Trophoblast cell (in vitro differentiated cells and primary cell): Measurements from ENCODE around the gene SPAG16.
A peak's percentile ranks its signal among the peaks of the same experiment; 100 is the strongest.

Experiments
- DNase-seq, 2 donors: peaks; one replicate each; pipeline ENCODE4 v3.0.0-alpha.2; 2016
- H2AFZ ChIP-seq: 2 replicates; pipeline ENCODE4 v1.6.1; 2013; ENCODE audit warnings: low read length, moderate library complexity, mild to moderate bottlenecking; ENCODE audit not compliant: insufficient read depth, poor library complexity
- H2AK5ac ChIP-seq: 2 replicates; pipeline ENCODE4 v1.6.1; 2013; ENCODE audit warnings: mild to moderate bottlenecking, low read length
- H2BK120ac ChIP-seq: 2 replicates; pipeline ENCODE4 v1.6.1; 2013; ENCODE audit warnings: low read length, mild to moderate bottlenecking, moderate library complexity; ENCODE audit not compliant: insufficient read depth, poor library complexity
- H2BK12ac ChIP-seq: 2 replicates; pipeline ENCODE4 v1.6.1; 2013; ENCODE audit warnings: mild to moderate bottlenecking, low read length, moderate library complexity
- H2BK5ac ChIP-seq: 2 replicates; pipeline ENCODE4 v1.6.1; 2013; ENCODE audit warnings: low read length, low read depth, moderate library complexity, mild to moderate bottlenecking; ENCODE audit not compliant: poor library complexity
- H3K14ac ChIP-seq: 2 replicates; pipeline ENCODE4 v1.6.1; 2013; ENCODE audit warnings: mild to moderate bottlenecking, low read length
- H3K18ac ChIP-seq: 2 replicates; pipeline ENCODE4 v1.6.1; 2013; ENCODE audit warnings: mild to moderate bottlenecking, low read length
- H3K23ac ChIP-seq: 2 replicates; pipeline ENCODE4 v1.6.1; 2013; ENCODE audit warnings: low read length
- H3K27ac ChIP-seq: 2 replicates; pipeline ENCODE4 v1.5.1; 2013; ENCODE audit warnings: low read depth, mild to moderate bottlenecking, inconsistent platforms, low read length, moderate library complexity
- H3K27me3 ChIP-seq: 2 replicates; pipeline ENCODE4 v1.6.1; 2013; ENCODE audit warnings: inconsistent platforms, mild to moderate bottlenecking, low read length, moderate library complexity; ENCODE audit not compliant: insufficient read depth
- H3K36me3 ChIP-seq, 2 experiments: 1 replicate in 1 of 2; 2 replicates in 1 of 2; pipeline ENCODE4 v1.6.1; 2013; ENCODE audit warnings: low read length in 2 of 2, mild to moderate bottlenecking in 2 of 2, moderate library complexity in 1 of 2; ENCODE audit not compliant: insufficient read depth in 2 of 2, control insufficient read depth in 1 of 2
- H3K4ac ChIP-seq: 2 replicates; pipeline ENCODE4 v1.6.1; 2013; ENCODE audit warnings: low read depth, mild to moderate bottlenecking, low read length, moderate library complexity
- H3K4me1 ChIP-seq, 2 experiments: 1 replicate in 1 of 2; 2 replicates in 1 of 2; pipeline ENCODE4 v1.6.1; 2013; ENCODE audit warnings: low read length in 2 of 2, mild to moderate bottlenecking in 2 of 2, moderate library complexity in 1 of 2; ENCODE audit not compliant: insufficient read depth in 2 of 2, control insufficient read depth in 1 of 2
- H3K4me2 ChIP-seq: 2 replicates; pipeline ENCODE4 v1.6.1; 2013; ENCODE audit warnings: inconsistent platforms, mild to moderate bottlenecking, low read length, moderate library complexity
- H3K4me3 ChIP-seq: 2 replicates; pipeline ENCODE4 v1.5.1; 2013; ENCODE audit warnings: mild to moderate bottlenecking, low read depth, low read length, inconsistent platforms
- H3K79me1 ChIP-seq: one replicate; pipeline ENCODE4 v1.6.1; 2013; ENCODE audit warnings: low read length
- H3K79me2 ChIP-seq: 2 replicates; pipeline ENCODE4 v1.6.1; 2013; ENCODE audit warnings: low read length, mild to moderate bottlenecking; ENCODE audit not compliant: control insufficient read depth, insufficient read depth, poor library complexity
- H3K9ac ChIP-seq: 2 replicates; pipeline ENCODE4 v1.6.1; 2013; ENCODE audit warnings: mild to moderate bottlenecking, low read length
- H3K9me3 ChIP-seq: 2 replicates; pipeline ENCODE4 v1.6.1; 2013; ENCODE audit warnings: low read depth, mild to moderate bottlenecking, control low read depth, inconsistent platforms, low read length; ENCODE audit not compliant: insufficient read depth
- H4K12ac ChIP-seq: 2 replicates; pipeline ENCODE4 v1.6.1; 2013; ENCODE audit warnings: low read depth, mild to moderate bottlenecking, low read length, moderate library complexity
- H4K8ac ChIP-seq: 2 replicates; pipeline ENCODE4 v1.6.1; 2013; ENCODE audit warnings: low read depth, mild to moderate bottlenecking, low read length, moderate library complexity
- H4K91ac ChIP-seq: one replicate; pipeline ENCODE4 v1.6.1; 2013; ENCODE audit warnings: low read depth, mild to moderate bottlenecking, low read length, moderate library complexity
- WGBS: extraction: QIAGEN DNeasy Blood & Tissue Kit; methylation state at CpG from one replicate; pipeline ENCODE4 v1.1.7; 2013; ENCODE audit warnings: missing lambda C conversion rate; ENCODE audit not compliant: insufficient read length, insufficient coverage; ENCODE audit errors: extremely low coverage; 5-methylcytosine and 5-hydroxymethylcytosine counted together

The SPAG16 gene

GRCh38 chr2:214310319-214310718 lies 1026.1 kb downstream of the SPAG16 start:
- Histone ChIP-seq H3K79me1 (no peaks in the 10 kb centered on the region), H4K91ac (no peak overlapping the region), H3K79me2 (no peaks in the 10 kb centered on the region), H3K36me3 (no peaks in the 10 kb centered on the region), H3K27ac (no peak overlapping the region), H2AK5ac (no peak overlapping the region), H2AFZ (no peak overlapping the region), H2BK12ac (no peak overlapping the region), H2BK5ac (no peak overlapping the region), H3K27me3 (no peaks in the 10 kb centered on the region), H3K18ac (no peak overlapping the region), H3K4ac (no peak overlapping the region), H4K12ac (no peak overlapping the region), H3K4me3 (no peak overlapping the region), H3K23ac (no peak overlapping the region), H2BK120ac (no peak overlapping the region), H3K14ac (no peak overlapping the region), H3K4me2 (no peak overlapping the region), H4K8ac (no peak overlapping the region), H3K4me1 (no peaks in the 10 kb centered on the region), H3K9me3 (no peaks in the 10 kb centered on the region), H3K9ac (no peak overlapping the region)
- peak in 1 of 2 donors; percentile 8 for DNase-seq

DNA sequence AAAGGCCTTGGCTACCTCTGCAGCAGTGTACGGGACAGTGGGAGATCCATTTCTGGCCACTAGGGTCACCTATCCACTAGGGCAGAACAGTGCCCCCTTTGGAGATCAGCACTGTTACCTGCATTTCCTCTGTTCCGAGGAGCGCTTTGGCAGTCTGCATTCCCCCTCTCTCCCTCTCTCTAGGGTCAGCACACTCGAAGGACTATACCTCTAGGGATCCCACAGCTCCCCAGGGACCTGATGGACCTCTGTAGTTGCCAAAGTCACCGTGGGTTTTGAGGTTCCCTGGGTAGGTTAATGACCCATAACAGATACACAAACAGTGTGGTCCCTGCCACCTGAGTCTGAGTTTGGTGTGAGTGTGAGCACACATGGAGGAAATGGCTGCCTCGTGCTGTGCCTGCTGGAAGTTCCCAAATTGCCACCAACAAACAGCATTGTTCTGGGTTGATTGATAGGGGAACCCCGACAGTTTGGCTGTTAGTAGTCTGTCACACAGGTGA lies 1026.8 kb downstream of the SPAG16 start:
- Histone ChIP-seq H3K23ac (no peak overlapping the region), H3K9ac (no peak overlapping the region), H2AK5ac (no peak overlapping the region), H3K4me3 (no peak overlapping the region), H3K4me1 (no peaks in the 10 kb centered on the region), H3K18ac (no peak overlapping the region), H3K79me2 (no peaks in the 10 kb centered on the region), H2BK5ac (no peak overlapping the region), H3K14ac (no peak overlapping the region), H3K79me1 (no peaks in the 10 kb centered on the region), H2BK12ac (no peak overlapping the region), H4K91ac (no peak overlapping the region), H3K4ac (no peak overlapping the region), H2AFZ (no peak overlapping the region), H3K4me2 (no peak overlapping the region), H3K36me3 (no peaks in the 10 kb centered on the region), H4K8ac (no peak overlapping the region), H2BK120ac (no peak overlapping the region), H3K27ac (no peak overlapping the region), H4K12ac (no peak overlapping the region), H3K27me3 (no peaks in the 10 kb centered on the region), H3K9me3 (no peaks in the 10 kb centered on the region)
- no CpG with 5 or more reads among the region's 7 CpGs for WGBS
- peak in 1 of 2 donors; percentile 9 for DNase-seq

DNA sequence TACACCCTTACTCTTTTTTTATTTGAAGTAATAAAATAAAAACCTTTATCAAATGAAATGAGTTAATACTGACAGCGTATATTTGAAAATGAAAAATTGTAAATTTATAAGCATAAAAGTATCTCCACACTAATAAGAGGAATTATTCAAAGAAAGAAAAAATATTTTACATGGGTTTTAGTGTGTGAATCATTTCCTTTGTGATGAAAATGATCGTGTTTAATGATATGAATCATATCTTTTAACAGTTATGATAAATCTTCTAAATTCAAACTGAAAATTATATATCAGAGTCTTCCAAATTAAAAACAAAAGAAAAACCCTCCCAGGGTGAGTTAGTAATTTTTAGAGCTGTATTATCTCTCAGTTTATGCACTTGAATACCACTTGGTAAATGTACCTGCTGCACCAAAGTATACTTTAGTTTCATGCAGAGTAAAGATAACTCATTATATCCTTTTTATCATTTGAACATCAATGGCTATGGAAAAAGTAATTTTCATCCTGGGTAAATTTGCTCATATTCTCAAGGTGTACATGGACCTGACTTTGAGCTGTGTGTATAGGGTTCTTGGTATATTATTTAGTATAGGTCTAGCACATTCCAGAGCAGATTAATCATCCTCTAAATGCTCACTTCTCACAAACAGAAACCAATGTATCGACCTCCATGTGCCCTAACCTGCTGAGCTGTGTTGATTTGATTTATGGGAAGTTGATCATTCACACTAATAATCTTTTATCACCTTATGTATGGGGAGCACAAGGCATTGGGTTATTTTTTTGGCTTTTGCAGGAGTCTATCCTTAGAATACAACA lies 1027.9 kb downstream of the SPAG16 start:
- Histone ChIP-seq H3K18ac (no peak overlapping the region), H2BK5ac (no peak overlapping the region), H2AFZ (no peak overlapping the region), H3K9me3 (no peaks in the 10 kb centered on the region), H3K36me3 (no peaks in the 10 kb centered on the region), H3K9ac (no peak overlapping the region), H3K14ac (no peak overlapping the region), H3K4me2 (no peak overlapping the region), H3K27me3 (no peaks in the 10 kb centered on the region), H4K12ac (no peak overlapping the region), H2BK12ac (no peak overlapping the region), H2AK5ac (no peak overlapping the region), H3K23ac (no peak overlapping the region), H3K4me1 (no peaks in the 10 kb centered on the region), H3K4ac (no peak overlapping the region), H3K4me3 (no peak overlapping the region), H4K91ac (no peak overlapping the region), H3K79me1 (no peaks in the 10 kb centered on the region), H3K27ac (no peak overlapping the region), H4K8ac (no peak overlapping the region), H2BK120ac (no peak overlapping the region), H3K79me2 (no peaks in the 10 kb centered on the region)
- DNase-seq = no peak
- WGBS = no CpG with 5 or more reads among the region's 3 CpGs

DNA sequence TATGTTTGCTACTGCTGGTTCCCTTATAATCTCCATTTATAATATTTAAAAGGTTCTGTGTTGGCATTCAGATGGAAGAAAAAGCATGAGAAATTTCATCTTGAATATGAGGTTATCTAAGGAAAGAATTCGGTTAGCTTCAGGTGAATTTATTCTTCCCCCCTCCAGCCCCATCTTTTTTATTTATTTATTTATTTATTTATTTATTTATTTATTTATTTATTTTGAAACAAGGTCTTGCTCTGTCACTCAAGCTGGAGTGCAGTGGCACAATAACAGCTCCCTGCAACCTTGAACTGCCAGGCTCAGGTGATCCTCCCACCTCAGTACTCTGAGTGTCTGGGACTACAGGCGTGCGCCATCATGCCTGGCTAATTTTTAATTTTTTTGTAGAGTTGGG lies 1031.1 kb downstream of the SPAG16 start:
- Histone ChIP-seq H3K18ac (no peak overlapping the region), H3K27ac (no peak overlapping the region), H3K9me3 (no peaks in the 10 kb centered on the region), H2AK5ac (no peak overlapping the region), H3K23ac (no peak overlapping the region), H3K4ac (no peak overlapping the region), H4K12ac (no peak overlapping the region), H2BK12ac (no peak overlapping the region), H3K14ac (no peak overlapping the region), H3K27me3 (no peaks in the 10 kb centered on the region), H2AFZ (no peak overlapping the region), H3K4me2 (no peak overlapping the region), H3K36me3 (no peaks in the 10 kb centered on the region), H3K4me3 (no peak overlapping the region), H3K9ac (no peak overlapping the region), H4K8ac (no peak overlapping the region), H4K91ac (no peak overlapping the region), H3K79me1 (no peaks in the 10 kb centered on the region), H2BK120ac (no peak overlapping the region), H2BK5ac (no peak overlapping the region), H3K79me2 (no peaks in the 10 kb centered on the region), H3K4me1 (no peaks in the 10 kb centered on the region)
- WGBS = no CpG with 5 or more reads among the region's 3 CpGs
- DNase-seq = no peak
